Activated T-cell treated with anti-CD3 and anti-CD28 coated beads, Interleukin-2, amount 50 U/mL, for 1 hour (primary cell): ENCODE data around the gene WFIKKN2.
"Not testable (repeated sequence)": the region's sequence is repeated elsewhere in the genome, so short reads cannot be mapped to it uniquely, and the experiment has no call there.

Experiments
- DNase-seq: peaks from one replicate; pipeline ENCODE4 v3.0.0-alpha.2; 2020

The WFIKKN2 gene

DNA sequence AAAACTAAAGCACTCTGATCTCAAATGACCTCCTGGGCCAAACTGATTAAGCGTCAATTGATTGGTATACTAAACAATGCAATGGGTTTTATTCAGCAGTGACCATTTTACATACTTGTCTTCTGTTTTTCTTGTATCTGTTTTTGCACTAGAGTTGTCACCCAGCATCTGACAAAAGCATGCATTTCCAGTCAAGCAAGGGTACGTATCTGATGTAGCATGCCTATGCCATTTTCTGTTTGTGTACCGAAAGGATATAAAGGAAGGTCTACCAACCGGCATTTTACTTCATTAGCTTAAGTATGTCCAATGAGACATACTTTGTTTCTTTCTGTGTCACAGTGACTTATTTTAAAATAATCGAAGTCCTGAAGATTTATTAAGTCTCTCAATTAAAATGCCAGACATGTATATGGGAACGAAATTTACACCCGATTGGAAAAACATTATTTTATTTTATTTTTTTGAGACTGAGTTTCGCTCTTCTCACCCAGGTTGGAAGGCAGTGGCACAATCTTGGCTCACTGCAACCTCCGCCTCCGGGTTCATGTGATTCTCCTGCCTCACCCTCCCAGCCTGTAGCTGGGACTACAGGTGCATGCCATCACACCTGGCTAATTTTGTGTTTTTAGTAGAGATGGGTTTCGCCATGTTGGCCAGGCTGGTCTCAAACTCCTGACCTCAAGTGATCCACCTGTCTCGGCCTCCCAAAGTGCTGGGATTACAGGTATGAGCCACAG, 23.3 kb downstream of the WFIKKN2 start:
- DNase-seq = no peak

DNA sequence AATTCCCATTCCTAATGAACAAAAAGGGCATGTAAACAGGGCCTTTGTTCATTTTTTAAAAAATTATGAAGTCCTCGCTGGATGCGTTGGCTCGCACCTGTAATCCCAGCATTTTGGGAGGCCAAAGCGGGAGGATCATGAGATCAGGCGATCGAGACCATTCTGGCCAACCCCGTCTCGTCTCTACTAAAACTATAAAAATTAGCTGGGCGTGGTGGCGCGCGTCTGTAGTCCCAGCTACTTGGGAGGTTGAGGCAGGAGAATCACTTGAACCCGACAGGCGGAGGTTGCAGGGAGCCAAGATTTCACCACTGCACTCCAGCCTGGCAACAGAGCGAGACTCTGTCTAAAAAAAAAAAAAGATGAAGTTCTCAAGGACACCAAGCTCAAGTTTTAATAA, 24.3 kb downstream of the WFIKKN2 start:
- not testable (repeated sequence) for DNase-seq

DNA sequence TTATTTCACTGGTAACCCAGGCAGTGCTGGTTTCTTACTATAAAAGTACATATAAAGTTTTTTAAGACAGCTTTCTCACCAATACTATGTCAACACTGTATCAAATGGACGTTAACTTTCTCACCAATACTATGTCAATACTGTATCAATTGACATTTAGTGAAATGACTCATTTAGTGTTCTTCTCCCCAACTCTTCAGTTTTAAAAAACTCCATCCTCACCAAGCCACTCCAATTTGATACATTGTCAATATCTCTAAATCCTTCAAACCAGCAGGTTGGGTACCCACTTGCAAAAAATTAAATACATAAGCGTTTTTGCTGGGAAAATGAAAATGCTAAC, 25.9 kb downstream of the WFIKKN2 start:
- no peak for DNase-seq

DNA sequence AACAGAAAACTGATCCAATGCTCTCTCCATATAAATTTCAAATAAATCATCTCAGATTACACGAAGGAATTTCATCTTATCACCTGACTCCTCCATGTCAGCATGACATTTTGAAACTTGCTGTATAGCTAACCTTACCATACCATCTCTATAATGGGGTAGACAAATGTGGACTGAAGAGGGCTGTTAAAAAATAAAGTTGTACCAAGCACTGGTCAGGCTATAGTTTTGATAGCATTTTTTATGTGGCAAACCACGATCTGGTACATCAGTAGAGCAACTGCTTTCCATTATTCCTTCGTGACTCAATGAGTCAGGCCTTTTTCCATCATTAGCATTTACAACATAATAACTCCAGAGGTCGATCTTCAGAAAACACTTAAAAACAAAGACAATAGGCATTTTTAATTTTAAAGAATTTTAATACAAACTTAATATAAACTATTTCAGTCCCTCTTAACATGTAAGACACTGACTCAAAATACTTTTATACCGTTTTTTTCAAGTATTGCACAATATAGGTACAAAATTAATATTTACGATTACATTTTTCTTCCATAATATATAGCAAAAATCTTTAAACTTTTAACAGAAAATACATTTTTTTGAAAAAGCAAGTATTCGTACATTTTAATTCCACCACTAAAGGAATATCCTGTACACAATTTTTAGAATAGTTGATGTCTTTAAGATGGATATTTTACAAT, 26.6 kb downstream of the WFIKKN2 start:
- no peak for DNase-seq

DNA sequence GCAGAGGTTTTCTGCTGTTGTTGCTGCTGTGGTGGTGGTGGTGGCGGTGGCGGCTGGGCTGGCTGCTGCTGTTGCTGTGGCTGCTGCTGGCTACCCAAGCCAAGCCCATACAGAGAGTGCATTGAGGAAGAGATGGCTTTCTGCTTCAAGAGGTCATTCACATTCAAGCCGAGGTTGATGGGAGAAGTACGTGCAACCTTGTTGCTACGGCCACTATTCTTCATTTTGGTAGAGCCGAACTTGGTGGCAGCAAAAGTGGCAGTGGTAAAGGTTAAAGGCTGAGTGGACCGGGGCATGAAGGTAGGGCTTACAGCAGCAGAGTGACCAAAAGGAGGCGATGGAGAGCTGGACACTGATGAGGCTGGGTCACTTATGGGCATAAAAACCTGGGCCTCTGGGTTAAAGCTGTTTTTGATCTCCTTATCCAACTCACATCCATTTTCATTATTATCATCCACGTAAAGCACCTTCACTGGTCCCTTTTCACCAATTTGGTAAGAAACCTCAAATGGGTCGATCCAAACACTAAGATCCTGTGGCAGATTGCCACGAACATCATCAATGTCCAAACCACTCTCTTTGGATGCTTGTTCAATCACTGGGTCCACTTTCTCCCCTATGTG, 27.9 kb downstream of the WFIKKN2 start:
- DNase-seq = no peak

DNA sequence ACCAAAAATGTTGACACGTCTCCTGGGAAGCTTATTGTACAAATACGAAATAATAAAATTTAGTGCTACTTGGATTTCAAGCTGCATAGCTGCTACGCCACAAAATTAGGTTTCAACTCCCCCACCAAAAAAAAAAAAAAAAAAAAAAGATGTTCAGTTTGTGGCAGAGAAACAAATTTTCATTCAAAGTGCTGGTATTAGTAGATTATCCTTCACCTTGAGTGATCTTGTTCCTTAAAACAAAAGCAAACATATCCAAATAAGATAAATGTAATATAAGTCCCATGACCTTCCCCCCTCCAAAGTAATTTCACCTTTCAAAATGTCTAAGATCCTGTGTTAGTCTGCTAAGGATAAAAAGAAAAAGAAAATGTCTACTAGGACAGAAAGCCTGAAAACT, 28.5 kb downstream of the WFIKKN2 start:
- no peak for DNase-seq

DNA sequence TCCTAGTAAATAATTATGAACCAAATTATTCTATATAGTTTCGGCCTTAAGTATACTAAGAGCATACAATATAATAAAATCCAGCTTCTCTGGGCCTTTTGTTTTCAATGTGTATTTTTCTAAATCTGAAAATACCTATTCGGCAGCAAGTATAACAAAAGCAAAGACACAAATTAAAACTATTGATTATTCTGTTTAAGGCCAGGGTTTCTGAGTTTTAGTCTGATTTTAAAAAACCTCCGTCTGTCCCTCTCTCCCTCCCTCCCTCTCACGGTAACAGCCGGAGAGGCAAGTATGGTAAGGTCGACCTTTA, 29.3 kb downstream of the WFIKKN2 start:
- DNase-seq = no peak

DNA sequence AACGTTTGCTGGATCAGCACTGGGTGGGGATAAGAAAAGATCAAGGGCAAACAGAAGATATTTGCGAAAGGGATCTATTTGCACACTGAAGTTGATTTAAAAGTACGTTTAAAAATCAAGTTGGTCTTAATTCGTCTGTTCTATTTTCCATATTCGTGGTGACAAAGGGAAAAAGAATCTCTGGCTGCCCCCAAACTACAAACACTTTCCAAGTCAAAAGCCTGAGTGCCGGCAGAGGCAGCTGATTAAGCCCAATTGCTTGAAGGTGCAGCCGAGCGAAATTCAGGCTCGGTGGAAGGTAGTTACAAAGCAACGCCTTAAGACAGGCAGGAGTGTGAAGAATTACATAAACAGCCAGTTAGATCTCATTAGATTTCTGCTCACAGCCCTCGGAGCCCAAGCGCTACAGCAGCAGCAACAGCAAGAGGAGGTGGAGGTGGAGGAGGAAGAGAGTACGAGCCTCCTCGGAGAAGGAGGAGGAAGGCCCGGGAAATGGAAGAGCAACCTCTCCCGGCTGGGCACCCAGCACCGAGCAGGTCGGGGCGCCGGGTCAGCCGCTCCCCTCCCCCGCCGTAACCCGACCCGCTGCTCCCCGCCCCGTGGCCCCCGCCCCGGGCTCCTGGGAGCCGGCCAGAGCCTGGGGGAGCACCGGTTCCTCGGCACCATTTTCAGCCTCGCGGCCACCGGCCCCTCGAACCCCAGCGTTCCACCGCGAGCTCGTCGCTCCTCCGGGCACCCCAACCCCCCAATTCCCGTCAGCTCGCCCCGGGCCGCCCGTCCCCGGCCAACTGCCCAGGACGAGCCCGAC, 29.9 kb downstream of the WFIKKN2 start:
- DNase-seq = peak; percentile 61

DNA sequence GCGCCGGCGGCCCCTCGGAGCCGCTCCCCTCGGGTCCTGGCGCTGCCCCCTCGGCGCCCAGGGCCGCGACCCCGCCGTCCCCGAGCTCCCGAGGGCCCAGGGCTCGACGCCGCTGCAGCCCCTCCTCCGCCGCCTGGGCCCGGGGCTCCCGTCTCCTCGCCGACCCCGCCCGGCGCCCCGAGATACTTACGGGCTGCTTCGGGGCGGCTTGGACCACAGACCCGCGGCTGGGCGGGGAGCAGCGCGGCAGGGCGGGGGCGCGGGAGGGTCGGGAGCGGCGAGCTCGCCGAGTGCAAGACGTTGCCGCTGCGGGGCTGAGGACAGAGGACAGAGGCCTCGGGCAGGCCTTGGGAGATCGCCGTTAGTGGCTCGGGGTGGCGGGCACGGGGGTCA, 30.5 kb downstream of the WFIKKN2 start:
- DNase-seq = no peak

DNA sequence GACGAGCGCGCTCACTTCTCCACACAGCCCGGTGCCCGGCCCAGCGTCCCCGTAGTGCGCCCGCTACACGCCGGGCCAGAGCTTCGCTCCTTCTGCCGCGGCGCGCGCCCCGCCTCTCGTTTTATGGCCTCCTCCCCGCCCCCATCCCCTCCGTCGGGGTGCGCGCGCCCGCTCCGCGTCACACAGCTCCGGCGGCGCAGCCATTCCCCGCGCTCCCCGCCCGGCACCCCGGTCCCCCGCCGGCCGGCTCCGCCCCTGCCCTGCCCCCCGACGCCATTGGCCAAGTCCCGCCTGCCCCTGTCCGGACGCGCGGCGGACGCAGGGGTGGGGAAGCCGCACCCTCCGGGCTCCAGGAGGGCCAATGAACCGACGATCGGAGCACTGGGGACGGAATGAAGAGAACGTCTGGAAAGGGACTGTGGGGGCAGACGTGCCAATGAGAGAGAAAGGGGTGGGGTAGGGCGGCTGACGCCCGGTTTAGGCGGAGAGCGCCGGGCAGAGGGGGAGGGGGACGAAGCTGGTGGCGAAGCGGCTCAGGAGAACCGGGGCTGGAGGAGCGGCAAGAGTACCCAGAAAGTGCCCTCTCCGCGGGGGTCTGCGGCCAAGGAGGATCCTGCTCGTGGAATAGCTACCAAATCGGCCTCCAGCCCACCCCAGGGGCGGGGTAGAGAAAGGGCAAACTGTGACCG, 31.0 kb downstream of the WFIKKN2 start, which contains the start of gene TOB1:
Gene TOB1 (minus strand): TSS at position 94 of the 689 bp plus-strand sequence. CDS start 2,337 bp downstream, outside the sequence.
- DNase-seq = peak; percentile 97

DNA sequence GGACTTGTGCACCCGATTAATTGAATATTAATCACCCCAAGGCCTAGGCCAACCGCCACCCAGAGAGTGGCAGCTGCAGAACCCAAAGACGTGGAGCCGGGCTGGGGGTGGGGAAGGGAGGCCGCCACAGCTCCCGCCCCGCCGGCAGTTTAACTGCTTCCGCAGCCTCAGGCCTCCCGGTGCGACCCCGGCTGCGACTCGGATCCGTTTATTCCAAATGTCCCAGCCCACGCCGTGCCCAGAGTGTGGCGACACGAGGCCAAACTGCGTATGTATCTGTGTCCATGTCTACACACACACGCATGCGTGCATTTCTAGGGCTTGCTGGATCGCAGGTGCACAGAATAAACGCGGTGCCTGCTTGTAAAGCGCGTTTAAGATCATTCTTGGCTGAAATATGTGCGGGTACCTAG, 31.6 kb downstream of the WFIKKN2 start:
- DNase-seq = peak; percentile 76

DNA sequence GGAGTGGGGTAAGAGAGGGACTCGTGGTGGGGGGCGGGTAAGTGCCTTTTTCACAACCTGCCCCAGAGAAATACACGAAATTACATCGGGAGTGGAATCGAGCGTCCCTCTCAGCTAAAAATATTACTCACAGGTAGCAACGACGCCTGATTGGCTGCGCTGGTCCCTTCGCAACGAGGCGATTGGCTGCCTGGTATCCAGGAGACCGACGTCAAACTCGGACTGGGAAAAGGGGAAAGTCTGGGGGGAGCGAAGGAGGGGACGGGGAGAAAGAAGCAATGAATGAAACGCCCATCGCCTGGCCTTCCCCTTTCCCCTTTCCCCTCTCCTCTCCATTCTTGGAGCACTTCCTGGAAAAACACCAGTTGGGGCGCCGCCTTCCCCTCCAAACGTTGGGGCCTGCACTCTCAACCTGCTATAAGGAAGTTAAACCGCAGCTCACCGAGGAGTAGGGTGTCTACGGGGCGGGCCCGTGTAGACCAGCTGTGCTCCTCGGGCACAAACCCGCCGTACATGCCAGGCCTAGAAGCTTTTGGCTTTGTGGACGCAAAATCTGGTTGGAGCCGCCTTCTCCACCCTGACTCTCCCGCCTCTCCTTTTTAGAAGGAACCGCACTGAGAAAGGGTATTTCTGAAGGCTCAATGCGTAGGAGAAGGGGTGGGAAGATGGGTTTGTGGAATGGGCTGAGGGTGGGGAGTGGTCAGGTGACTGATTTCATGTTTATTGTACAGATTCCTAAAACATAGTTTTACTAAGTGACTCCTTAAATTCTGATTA, 32.2 kb downstream of the WFIKKN2 start:
- peak; percentile 80 for DNase-seq

DNA sequence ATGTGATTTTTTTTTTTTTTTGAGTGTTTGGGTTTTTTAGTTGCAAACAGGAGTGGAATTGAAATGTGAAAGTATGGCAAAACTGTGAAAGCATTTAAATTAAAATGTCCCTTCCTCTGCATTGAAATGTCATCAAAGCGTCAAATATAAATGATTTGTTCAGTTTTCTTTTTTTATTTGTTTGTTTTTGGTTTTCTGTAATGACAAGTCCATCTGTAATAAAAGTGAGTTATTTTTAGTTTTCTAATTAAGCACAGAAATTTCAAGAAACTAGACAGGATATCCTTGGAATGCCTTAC, 32.7 kb downstream of the WFIKKN2 start:
- DNase-seq = no peak

DNA sequence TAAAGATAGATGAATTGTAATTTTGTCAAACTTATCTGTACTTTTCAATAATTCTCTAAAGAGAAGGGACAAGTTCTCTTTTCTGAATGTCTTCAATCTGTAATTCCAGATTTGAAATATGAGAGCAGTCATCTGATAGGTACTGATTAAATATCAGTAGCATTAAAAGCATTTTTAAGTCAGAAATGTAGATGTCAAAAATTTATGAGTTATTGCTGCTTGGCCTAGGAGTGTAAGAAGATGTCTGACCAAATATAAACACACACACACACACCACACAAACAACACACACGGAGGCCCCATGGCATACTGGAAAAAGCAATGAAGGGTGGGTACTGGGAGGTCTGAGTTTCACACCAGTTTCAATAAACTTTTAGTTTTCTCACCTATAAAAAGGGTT, 33.2 kb downstream of the WFIKKN2 start:
- DNase-seq = no peak

DNA sequence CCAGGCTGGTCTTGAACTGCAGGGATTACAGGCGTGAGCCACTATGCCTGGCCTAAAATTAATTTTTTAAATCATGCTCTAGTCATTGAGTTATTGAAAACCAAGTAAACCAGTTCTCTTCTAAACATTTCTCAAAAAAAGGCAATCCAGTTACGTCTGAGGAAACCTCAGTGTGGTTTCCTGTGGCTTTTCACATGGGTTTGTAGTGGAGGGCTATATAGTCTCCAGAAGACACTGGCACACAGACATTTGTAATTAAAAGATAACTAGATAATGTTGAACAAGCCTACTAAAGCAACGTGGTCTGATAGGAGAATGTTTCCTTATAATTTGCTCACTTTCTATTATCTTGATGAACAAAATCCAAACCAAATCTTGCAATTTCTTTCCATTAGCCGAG, 36.0 kb downstream of the WFIKKN2 start:
- no peak for DNase-seq

DNA sequence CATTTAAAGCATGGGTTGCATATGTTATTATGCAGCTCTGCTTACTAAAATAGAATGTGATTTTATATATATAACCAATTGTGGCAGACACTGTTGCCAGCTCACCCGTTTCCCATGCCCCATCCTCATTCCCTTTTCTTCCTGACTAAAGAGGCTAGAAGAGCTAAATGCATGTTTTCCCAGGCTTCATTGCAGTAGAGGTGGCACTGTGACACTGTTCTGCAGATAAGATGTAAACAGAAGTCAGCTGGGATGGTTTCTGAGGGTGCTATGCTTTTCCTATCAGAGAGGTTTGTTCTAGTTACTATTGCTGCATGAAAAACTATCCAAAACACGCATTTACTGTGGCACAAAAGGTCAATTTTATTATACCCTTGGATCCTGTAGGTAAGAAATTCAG, 36.5 kb downstream of the WFIKKN2 start:
- DNase-seq = no peak

DNA sequence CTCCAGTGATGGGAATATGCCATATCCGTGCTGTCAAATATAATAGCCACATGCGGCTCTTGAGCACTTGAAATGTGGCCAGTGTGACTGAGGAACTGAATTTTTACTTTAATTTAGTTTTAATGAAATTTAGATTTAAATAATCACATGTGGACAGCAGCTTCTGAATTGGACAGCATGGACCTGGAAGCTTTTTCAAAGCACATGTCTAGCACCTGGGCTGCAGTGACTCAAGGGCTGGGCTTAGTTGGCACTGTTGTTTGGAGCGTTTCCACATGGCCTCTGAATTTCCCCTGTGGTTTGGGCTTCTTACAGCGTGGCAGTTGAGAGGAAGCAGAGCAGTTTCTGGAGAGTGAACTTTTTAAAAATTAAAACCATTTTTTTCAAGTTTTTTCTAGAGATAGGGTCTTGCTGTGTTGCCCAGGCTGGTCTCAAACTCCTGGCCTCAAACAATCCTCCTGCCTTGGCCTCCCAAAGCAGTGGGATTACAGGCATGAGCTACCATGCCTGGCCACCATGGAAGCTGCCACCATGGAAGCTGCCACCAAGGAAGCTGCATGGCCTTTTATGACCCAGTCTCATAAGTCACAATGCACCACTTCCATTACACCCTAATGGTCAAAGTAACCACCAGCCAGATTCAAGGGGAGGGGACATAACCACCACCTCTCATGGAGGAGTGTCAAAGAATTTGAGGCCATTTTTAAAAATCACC, 37.5 kb downstream of the WFIKKN2 start:
- DNase-seq = peak; percentile 50

DNA sequence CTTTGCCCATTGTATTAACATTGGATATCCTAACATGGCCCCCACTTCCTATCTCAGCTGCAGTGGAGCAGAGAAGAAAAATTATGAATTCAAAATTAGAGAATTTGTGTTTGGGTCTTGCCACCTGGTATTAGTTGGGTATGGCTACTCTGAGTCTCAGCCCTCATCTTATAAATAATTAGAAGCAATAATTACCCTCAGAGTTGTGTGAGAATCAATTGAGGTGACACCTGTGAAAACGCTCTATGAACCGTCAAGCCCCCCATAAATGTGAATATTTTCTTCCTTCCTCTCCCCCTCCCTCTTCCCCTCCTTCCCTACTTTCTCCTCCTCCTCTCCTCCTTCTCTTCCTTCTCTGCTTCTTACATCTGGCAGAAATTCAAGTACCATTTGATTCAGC, 39.7 kb downstream of the WFIKKN2 start:
- DNase-seq = no peak

DNA sequence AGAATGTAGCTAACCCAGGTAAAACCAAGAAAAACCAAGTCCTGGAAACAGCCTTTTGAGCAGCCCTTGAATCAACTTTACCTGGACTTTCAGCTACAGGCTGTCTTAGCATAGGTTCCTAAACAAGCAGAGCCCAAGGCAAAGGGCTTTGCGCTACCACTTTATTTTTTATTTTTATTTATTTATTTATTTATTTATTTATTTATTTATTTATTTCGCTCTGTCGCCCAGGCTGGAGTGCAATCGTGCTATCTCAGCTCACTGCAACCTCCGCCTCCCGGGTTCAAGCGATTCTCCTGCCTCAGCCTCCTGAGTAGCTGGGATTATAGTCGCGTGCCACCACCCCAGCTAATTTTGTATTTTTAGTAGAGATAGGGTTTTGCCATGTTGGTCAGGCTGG, 41.7 kb downstream of the WFIKKN2 start:
- not testable (repeated sequence) for DNase-seq

DNA sequence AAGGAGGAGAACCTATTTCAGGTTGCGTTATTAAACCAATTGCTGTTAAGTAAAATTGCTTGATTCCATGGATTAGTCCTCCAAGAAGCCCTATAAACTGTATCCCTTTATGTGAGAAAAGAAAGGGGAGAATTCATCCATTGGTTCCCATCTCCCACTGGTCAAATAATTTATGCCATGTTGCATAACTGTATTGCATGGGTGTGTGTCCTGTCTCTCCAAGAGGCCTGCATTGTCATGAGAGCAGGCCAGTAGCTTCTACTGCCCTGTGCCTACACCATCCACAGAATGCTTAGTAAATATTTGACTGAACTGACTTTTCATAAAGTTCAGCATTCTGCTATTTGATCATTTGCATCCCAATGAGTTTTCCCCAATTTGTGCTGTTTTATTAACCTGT, 42.5 kb downstream of the WFIKKN2 start:
- DNase-seq = no peak

DNA sequence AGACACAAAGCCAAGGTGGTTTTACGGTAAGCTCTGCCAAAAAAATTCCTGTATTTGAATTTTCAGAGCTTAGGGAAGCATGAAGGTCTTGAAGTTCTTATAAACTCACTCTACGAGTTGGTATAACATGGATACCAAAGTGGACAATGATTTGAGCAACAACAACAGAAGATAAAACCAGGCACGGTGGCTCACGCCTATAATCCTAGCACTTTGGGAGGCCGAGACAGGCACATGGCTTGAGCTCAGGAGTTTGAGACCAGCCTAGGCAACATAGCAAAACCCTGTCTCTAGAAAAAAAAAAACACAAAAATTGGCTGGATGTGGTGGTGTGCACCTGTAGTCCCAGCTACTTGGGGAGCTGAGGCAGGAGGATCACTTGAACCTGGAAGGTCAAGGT, 43.7 kb downstream of the WFIKKN2 start:
- no peak for DNase-seq

DNA sequence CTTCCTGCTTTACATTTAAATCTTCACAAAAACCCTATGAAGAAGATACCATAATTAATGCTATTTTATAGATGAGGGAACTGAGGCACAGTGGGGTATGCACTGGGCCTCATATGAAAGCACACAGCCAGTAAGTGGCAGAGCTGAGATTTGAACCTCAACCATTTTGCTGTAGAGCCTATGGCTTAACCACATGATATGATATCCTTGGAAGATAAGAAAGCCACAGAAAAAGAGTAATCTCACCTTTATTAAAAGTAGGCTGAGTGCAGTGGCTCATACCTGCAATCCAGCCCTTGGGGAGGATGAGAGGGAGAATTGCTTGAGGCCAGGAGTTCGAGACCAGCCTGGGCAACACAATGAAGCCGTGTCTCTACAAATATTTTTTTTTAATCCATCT, 45.8 kb downstream of the WFIKKN2 start:
- DNase-seq = no peak
